Sciatic nerve (tissue), 2 donors: ENCODE results near the gene TMPRSS9. TPM values are rescaled to one million over a fixed set of nuclear protein-coding genes. Genes with fewer than 3 reads are reported as not detected.

Experiments
- ATAC-seq: fragments of 200-7000 bp; cut with Tn5 transposase; one replicate; pipeline ENCODE4 v1.9.1; 2020; ENCODE audit warnings: mild to moderate bottlenecking, moderate library complexity
- DNase-seq: peaks from one replicate; pipeline ENCODE4 v3.0.0-alpha.2; 2020; ENCODE audit warnings: low spot score
- intact Hi-C: fragments of 100-400 bp; cut with DNase I; formaldehyde crosslinking; loops from one replicate; pipeline ENCODE4 v1.14.2; 2022
- total RNA-seq: library from RNA; stranded (reverse); fragmentation: NEBNext Ultra II Directional; extraction: Animal tissue kit (Norgen Biotek cat#: 25700); gene quantifications from one replicate; pipeline ENCODE4 v1.2.1, GENCODE V29; 2021
- donor health status: DM: no; HTN: no; CAD: no.
- donor health status: DM: no; HTN: no; CAD: no.

The TMPRSS9 gene
- total RNA-seq: not detected

DNA sequence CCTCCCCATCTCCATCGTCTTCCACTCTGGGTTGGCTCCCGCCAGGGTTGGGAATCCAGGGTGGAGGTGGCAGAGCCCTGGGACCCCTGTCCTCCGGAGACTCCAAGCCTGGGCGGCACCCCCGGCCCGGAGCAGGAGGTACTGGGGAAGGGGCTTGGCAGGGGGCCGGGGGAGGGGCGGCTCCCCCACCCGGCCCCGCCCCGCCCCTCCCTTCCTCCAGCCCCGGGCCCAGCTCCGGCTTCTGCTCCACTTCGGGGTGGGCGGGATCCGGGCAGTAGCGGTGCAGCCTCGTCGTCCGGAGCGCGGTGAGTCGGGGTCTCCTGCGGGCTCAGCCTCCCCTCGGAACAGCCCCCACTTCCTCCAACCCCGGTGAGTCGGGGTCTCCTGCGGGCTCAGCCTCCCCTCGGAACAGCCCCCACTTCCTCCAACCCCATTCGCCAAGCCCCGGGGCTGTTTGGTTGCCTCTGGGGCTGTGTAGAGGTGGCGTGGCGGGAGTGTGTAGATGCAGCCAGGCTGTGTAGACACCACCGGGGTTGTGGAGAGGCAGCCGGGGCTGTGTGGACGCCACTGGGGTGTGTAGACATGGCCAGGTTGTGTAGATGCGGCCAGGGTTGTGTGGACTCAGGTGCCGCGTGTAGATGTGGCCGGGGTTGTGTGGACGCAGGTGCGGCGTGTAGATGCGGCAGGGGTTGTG lies at the start of gene TMPRSS9:
Gene TMPRSS9, plus strand, starts transcription at position 274 of the 694 bp plus-strand sequence. CDS start 29,521 bp downstream, outside the sequence.
- intact Hi-C loops: no loop called here
- DNase-seq: no peak
- ATAC-seq: no peak

DNA sequence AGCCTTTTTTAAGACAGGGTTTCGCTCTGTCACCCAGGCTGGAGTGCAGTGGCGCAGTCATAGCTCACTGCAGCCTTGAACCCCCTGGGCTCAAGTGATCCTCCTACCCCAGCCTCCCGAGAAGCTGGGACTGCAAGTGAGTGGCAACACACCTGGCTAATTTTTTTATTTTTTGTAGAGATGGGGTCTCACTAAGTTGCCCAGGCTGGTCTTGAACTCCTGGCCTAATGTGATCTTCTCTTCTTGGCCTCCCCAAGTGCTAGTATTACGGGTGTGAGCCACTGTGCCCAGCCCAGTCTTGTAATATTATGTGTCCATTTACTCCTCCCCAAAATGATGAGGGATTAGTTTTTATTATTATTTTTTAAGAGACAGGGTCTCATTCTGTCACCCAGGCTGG lies 49.0 kb upstream of the TMPRSS9 start:
- intact Hi-C loops: no loop called here
- ATAC-seq (no peak), DNase-seq (no peak)

DNA sequence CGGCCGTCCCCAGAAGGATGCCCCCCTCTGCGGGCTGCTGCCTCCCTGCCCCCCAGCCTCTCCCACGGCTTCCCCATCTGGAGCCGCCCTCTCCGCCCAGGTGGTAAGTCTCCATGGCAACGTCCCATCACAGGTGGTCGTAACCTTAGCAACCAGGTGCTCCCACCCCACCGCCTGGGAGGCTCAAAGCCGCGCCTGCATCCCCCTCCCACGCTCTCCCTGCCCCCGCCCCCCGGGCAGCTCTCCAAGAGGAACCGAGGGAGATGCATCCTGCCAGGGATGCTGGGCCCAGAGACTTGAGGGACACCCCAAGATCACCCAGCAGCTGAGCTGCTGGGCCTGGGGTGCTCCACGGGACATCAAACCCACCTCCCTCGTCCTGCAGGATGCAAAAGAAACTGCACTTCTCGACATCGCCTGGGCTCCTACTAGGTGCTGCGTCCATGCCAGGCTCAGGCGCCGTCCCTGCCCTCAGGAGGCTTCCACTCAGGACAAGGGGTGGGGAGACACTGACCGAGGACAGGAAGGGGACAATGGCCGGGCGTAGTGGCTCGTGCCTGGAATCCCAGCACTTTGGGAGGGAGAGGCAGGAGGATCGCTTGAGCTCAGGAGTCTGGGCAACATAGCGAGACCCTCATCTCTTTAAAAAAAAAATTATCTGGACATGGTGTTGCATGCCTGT lies 47.1 kb upstream of the TMPRSS9 start:
- no peak for ATAC-seq
- DNase-seq: no peak
- intact Hi-C loops: no loop called here

DNA sequence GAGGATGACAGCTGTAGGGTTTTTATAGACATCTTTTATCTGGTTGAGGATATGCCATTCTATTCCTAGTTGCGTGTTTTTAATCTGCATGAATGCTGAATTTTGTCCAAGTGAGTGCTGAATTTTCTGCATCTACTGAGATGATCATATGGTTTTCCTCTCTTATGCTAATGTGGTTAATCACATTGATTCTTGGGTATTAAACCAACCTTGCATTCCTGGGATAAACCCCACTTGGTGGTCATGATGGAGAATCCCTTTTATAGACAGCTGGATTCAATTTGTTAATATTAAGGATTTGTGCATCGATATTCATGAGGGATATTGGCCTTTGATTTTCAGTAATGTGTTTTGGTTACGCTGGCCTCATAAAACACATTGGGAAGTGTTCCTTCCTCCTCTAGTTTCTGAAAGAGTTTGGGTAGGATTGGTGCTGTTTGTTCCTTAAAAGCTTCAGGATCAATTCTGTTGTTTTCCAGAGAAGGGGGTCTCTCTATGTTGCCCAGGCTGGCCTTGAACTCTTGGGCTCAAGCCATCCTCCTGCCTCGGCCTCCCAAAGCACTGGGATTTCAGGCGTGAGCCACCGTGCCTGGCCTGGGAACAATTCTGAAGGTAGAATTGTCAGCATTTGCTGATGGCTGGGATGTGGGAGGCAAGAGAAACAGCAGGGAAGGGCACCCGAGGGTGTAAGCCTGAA lies 44.8 kb upstream of the TMPRSS9 start:
- intact Hi-C loops: no loop called here
- DNase-seq (no peak), ATAC-seq (no peak)

DNA sequence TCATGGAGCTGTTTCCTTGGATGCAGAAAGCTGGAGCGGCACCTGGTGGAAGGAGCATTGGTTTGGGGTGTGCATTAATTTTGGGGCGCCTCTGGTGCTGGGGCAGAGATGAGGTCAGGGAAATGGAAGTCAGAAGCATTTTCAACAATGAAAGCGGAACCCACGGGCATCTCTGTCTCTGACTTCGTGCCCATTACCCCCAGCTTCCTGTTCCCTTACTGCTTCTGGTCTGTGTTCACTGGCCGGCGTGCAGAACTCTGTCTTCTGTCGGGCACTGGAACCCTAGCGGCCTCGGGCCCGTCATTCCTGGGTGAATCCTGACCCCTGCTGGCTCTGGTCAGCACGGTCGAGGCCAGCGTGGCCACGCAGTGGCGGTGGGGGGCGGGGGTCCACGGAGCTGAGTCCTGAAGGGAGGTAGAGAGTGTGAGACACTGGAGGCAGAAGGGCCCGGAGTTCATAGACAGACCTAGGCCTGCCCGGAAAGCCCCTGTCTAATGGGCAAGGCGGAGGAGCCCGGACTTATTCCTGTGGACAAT lies 44.2 kb upstream of the TMPRSS9 start:
- peak; percentile 80 for DNase-seq
- peak; percentile 89 for ATAC-seq
- intact Hi-C loops: no loop called here

DNA sequence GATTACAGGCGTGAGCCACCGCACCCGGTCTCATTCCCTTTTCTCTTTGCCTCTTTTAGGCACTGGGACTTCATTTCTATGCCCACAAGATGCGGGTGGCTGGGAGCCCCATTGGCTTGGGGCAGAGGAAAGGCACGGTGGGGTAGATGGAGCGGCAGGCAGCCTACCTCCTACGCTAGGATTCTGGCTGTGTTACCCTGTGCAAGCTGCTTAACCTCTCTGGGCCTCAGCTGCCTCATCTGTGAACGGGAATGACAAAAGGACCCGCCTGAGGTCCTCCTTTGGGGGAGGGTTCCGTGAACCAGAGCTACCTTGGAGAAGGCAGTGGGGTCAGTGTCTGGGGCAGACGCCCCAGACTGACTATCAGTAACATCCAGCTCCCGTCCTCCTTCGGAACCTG lies 42.8 kb upstream of the TMPRSS9 start:
- DNase-seq (no peak), ATAC-seq (no peak)
- intact Hi-C loops: no loop called here

DNA sequence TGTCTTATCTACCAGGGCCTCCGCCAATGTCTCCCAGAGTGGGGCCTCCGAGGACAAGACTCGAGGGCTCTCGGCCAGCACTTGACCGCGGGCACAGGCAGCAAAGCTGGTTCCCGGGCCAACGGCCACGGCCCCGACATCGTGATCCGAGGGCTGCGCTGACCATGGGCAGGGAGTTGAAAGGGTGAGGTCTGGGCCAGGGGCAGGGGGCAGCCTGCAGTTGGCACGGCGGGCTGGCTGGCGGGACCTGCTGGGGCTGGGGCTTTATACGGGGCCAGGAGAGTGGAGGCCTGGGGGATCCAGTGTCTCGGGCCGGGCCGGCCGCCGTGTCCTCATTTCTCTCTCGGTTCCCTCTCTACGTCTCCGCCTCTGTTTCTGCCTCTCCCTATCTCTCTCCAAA lies 42.3 kb upstream of the TMPRSS9 start:
- no peak for DNase-seq
- ATAC-seq: no peak
- intact Hi-C loops: no loop called here

DNA sequence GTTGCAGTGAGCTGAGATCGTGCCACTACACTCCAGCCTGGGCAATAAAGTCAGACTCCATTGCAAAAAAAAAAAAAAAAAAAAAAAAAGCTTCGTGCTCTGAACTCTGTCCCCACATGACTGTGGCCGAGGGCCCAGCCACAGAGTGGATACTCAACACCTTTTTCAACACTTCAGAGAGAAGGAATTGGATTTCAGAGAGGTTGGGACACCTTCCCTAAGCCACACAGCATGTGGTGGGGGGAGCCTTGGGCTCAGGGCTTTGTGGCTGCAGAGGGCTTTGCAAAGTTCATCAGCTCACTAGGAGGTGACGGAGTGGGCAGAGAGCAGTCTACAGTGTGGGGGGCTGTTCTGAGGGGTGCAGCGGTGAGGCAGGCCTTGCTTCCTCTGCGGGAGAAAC lies 41.1 kb upstream of the TMPRSS9 start:
- no peak for DNase-seq
- ATAC-seq: no peak
- intact Hi-C loops: no loop called here

DNA sequence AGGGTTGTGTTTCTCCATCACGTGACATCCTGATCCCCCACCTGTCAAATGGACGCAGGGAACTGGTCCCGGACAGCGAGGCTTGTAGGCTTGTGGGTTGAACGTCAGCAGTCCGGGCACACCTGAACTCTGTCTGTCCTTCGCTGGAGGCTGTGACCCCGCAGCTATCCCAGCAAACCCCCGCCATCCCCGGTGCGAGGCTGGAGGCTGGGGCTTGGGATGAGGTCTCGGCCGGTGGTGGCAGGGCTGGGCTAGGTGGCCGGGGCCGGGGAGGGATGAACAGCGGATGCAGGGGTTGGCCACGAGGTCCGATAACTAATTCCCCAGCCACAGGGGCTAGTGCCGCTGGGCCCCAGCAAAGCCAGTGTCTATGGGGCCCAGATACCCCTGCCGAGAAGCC lies 40.5 kb upstream of the TMPRSS9 start:
- ATAC-seq: no peak
- intact Hi-C loops: no loop called here

DNA sequence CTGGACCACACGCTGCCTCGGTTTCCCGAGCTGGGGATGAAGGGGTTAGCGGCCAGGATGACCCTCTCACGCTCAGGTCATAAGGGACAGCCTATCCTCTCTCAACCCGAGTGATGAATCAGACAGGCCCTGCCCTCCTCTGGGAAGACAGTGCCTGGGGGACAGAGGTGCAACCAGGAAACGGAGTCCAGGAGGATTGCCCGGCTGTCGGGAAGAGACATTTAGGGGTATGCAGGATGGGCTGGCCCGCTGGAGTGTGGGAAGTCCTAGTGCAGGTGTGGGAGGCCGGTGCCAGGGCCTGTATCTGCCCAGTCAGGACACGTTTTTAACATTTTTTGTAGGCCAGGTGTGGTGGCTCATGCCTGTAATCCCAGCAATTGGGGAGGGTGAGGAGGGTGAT lies 40.0 kb upstream of the TMPRSS9 start:
- DNase-seq (no peak), ATAC-seq (no peak)
- intact Hi-C loops: no loop called here

More for the DNA sequence above, 40.5 kb upstream of the TMPRSS9 start:
- no peak for DNase-seq

DNA sequence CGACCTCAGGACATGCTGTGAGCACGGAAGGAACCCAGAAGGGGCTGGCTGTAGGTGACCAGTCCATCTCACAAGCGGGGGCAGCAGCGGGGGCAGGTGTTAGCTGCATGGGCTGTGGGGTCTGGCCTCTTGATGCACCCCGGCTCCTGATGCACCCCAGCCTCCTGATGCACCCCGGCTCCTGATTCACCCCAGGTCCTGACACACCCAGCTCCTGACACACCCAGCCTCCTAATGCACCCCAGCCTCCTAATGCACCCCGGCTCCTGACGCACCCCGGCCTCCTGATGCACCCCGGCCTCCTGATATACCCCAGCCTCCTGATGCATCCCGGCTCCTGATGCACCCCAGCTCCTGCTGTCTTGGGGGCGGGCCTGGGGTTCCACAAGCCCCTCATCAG lies 39.1 kb upstream of the TMPRSS9 start:
- DNase-seq (no peak), ATAC-seq (no peak)
- intact Hi-C loops: no loop called here

DNA sequence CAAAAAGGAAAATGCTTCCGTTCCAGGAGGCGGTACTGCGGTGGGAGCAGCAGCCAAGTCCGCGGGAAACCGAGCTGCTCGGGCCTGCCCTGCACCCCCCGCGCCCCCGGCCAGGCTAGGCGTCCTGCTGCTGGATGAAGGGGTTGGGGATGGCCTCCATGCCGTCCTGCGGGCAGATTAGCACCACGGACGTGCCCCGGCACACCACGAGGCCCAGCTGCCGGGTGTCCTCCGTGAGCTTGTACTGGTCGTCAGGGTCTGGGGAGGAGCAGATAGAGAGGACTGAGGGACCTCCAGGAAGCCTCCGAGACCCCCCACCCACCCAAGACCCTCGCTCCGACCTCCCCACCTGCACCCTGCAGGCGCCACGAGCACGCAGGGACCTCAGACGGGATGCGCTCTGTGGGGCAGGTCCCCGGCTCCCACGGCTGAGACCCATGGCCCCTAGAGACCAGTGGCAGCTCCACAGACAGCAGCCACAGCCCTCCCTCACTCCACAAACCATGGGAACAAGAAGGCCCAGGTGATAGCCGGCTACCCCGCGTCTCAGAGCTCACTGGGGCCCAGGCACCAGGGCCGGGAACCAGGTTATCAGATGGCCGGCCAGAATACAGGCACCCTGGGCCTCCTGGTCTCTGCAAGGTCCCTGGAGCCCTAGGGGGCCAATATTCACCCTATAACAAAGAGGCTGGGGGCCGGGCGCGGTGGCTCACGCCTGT lies 38.3 kb upstream of the TMPRSS9 start:
- intact Hi-C loops: no loop called here
- ATAC-seq (no peak), DNase-seq (no peak)

DNA sequence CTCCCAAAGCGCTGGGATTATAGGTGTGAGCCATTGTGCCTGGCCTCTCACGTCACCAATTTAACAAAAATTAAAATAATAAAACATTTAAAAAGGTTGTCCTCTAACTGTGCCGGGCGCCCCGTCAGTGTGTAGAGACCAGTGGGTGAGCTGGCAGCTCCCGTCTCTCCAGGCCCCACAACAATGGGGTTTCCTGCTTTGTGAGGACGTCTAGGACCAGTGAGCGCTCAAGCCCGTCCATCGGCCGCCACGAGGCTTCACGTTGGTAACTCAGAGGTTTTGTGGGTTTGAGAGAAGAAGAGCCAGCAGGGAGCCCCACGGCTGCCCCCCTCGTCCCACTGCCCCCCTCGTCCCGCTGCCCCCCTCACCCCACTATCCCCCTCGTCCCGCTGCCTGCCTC lies 36.4 kb upstream of the TMPRSS9 start:
- ATAC-seq (no peak), DNase-seq (no peak)
- intact Hi-C loops: no loop called here

DNA sequence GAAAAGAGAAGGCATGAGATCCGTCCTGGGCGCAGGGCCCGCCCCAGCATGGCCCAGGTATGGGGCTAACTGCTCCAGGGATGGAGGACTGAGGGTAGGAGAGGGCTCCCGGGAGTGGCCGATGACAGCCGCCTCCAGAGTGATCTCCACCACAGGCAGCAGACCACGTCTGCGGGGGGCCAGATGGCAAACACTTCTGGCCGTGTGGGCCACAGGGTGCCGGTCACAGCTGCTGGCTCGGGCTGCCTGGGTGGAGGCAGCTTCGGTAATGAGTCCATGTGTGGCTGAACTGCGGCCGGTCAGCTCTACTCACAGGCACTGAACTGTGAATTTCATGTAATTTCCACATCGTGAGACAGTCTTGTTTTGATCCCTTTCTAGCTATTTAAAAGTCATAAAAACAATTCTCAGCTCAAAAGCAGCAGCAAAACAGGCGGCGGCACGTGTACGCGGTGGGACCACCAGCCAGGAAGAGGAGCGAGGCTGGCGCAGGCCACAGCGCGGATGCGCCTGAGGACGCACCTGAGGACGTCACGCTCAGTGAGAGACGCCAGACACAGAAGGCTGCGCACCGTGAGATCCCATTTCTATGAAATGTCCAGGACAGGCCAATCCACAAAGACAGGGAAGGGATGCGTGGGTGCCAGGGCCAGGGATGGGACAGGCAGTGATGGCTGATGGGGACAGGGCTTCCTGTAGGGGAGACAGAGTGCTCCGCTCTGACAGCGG lies 35.7 kb upstream of the TMPRSS9 start:
- intact Hi-C loops: no loop called here
- DNase-seq: no peak
- ATAC-seq: no peak

DNA sequence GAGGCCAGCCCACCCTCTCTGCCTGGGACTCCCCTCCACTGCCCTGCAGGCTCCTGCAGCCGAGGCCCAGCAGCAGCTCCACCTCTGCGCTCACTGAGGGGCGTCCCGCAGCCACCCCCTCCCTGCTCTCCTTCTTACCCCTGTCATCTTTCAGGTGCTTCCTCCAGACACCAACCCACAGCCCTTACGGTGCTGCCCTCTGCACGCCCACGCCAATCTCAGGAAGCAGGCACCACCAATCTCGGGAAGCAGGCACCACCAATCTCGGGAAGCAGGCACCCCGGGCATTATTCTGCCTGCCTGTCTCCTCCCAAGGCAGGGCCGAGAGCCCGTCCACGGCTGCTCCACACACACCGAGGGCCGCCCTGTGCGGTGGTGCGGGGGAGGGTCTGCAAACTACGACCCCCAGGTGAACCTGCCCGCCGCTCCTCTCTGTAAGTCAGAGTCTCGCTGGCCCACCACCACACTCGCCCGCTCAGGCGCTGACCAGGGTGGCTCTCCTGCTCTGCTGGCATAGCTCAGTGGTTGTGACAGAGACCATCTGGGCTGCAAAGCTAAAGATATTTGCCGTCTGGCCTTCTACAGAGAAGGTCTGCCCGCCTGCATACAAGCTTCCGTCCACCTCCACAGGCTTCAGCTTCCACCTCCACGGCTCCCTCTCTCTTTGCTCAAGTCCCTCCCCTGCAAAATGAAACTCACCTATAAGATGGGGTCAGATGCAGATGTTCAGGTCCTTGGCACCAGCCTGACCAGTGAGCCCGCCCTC lies 34.6 kb upstream of the TMPRSS9 start:
- ATAC-seq (no peak), DNase-seq (no peak)
- intact Hi-C loops: no loop called here

DNA sequence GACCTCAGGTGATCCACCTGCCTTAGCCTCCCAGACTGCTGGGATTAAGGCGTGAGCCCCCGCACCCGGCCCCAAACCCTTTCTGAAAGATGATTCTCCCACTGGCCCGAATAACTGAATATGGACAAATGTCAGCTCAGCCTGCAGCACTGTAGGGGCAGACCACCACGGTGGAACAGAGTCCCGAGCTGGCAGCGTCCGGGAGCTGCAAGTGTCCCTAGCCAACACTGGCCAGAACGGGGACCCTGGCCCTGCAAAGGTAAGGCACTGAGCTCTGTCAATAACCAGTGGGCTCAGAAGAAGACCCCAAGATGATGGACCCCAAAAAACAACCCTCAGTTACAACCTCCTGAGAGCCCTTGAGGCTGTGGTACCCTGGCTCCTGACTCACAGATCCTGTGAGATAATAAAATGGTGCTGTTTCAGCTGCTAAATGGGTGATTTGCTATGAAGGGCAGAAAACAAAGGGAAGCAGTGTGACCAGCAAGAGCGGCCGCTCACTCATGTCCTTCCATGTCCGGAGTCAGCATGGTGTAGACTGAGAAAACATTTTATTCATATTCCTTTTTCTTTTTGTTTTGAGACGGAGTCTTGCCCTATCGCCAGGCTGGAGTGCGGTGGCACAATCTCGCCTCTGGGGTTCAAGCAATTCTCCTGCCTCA lies 33.2 kb upstream of the TMPRSS9 start:
- no peak for DNase-seq

DNA sequence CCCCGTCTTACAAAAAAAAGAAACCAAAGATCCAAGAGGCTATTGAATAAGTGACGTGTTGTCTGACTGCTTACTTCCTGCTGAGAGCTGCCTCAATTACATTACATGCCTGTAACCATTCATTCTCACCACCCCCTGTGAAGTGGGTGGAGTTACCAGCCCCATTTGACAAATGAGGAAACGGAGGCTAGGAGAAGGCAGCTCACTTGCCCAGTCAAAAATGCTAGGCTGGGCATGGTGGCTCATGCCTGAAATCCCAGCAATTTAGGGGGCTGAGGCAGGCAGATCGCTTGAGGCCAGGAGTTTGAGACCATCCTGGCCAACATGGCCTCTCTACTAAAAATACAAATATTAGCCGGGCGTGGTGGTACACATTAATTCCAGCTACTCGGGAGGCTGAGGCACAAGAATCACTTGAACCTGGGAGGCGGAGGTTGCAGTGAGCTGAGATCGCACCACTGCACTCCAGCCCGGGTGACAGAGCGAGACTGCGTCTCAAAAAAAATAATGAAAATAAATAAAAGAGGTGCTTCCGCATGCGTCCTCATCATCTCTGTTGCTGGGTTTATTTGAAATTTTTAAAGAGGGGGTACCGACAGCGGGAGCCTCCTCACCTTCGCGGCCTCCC lies 32.2 kb upstream of the TMPRSS9 start:
- ATAC-seq (peak; percentile 38), DNase-seq (no peak)
- intact Hi-C loops: no loop called here

More for the DNA sequence above, 33.2 kb upstream of the TMPRSS9 start:
- no peak for ATAC-seq
- intact Hi-C loops: no loop called here
